Left renal pelvis (tissue), 4 donors: ENCODE data around the gene VWF. TPM values are rescaled to one million over a fixed set of nuclear protein-coding genes. Genes with fewer than 3 reads are reported as not detected.
A peak's percentile ranks its signal among the peaks of the same experiment; 100 is the strongest.

Experiments
- DNase-seq, 4 donors: peaks; one replicate each; pipeline ENCODE4 v3.0.0-alpha.2; 2013; ENCODE audit warnings: low read depth in 4 of 4, low spot score in 3 of 4
- polyA plus RNA-seq, 4 donors: library from polyadenylated mRNA; unstranded; fragments of 120-200 nt; gene quantifications; one replicate each; pipeline ENCODE4 v1.2.1, GENCODE V29; 2013; ENCODE audit not compliant: insufficient read length in 4 of 4

VWF gene
- polyA plus RNA-seq, 4 donors, result 7.9 to 19.3 (median 18.5) TPM

DNA sequence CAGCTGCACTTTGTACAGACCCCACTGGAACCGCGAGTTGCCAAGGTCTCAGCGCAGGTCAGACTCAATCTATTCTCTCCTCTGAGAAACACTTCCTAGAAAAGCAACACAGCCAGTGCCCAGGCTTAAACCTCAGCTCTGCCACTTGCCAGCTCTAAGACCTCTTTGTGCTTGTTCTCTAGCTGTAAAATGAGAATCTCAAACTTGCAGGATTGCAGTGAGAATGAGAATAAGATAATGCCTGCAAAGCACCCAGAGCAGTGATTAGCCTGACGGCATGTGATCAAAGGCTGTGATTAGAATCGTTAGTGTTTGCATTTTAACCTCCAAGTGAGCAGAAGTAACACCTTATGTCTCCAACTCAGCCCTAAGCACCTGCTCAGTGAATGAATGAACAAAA, 200.7 kb downstream of the VWF start:
- no peak for DNase-seq

DNA sequence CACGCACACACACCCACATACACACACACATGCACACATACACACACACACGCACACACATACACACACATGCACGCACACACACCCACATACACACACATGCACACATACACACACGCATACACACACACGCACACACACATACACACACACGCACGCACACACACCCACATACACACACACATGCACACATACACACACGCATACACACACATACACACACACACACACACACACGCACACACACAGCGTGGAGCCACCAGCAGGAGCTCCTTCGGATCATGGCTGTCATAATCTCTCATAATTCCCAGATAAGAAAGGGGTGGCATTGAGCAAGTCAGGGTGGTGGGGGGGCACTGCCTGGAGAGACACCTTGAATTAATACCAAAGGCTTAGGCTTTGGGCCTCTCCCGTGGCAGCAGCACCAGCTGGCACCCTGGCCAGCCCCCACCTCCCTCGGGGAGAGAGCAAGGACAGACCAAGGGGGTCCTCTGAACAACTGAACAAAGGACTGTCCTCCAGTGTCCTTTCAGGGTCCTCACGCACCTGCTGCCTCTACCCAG, 201.3 kb downstream of the VWF start:
- DNase-seq, result no peak

GRCh38 chr12:5921966-5922899, 202.2 kb downstream of the VWF start:
- DNase-seq, result no peak

GRCh38 chr12:5921027-5921909, 203.2 kb downstream of the VWF start:
- no peak for DNase-seq

DNA sequence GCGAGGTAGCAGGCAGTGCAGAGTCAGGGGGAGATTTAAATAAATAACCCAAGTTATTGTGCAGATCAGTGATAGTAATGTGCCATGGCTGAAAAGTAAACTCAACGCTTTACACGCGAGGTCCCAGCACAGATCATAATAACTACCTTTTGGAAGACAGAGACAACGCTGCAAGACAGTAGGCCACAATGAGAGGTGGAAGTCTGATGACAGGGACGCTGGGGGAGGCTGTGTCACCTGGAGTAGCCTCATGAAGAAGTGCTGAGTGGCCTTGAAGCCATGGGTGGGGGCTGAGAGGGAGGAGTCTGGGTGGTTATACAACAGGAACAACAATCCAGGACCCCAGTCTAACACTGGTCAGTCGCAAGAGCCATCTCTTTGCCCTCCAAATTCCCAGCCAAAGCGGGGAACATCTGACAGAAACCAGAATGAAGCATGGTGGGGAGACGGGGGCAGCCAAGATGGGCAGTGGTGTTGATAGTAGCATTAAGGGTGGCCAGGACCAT, 207.6 kb downstream of the VWF start:
- no peak for DNase-seq

- no peak for DNase-seq
These were observed 209.0 kb downstream of the VWF start for GRCh38 chr12:5915511-5915910.

DNA sequence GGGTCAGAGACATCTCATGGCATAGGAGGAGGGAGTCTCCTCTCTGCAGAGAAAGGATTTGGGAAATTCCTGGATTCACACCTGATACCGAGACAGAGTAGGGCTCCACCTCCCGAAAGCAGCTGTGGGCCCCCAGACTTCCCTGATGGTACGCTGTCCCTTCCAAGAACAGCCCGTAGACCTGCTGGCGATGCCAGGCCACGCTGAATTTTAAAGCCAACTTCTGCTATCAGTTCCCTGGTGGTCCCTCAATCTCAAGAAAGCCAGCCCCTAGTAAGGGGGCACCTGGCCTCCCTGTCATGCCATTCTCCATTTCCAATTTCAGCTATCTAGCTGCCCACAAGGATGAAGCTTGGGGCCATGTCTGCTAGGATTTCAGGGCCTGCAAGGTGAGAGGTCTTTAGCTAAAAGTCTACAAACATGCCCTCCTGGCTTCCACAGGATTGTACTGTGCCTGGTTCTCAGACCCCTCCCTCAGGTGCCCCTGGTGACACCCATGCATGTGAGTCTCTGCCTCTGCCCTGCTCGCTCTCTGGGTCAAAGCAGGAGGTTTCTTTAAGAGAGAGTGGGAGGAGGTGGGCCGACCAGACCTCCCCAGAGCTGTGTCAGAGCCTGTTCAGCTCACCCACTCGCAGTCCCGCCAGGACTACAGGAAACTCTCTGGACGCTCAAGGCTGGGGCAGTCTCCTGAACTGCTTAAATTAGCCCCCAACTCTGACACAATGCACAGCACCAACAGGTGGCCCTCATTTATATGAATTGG, 209.9 kb downstream of the VWF start:
- no peak for DNase-seq

- no peak for DNase-seq
These were observed 211.1 kb downstream of the VWF start for GRCh38 chr12:5913387-5913786.

- no peak for DNase-seq
These were observed 211.8 kb downstream of the VWF start for GRCh38 chr12:5912437-5913334.

DNA sequence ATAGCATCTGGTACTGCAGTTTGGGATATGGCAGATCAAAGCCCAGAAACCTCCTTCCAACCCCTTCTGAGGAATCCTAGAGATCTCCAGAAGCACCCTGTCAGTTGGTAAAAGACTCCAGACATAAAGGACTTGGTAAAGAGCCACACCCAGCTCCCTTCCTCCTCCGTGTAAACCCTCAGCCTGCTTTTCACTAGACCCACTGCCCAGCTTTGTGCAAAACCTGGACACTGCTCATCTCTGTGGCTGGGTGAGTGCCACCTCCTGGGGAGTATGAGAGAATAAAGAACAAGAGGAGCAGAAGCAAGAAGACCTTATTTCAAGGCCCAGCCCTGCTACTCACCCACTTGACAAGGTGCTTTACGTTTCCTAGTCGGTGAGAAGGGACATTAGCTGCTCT, 212.5 kb downstream of the VWF start:
- DNase-seq, result no peak

- DNase-seq, result no peak
These were observed 213.5 kb downstream of the VWF start for GRCh38 chr12:5910790-5911548.

GRCh38 chr12:5909560-5909959, 214.9 kb downstream of the VWF start:
- DNase-seq, result no peak

- no peak for DNase-seq
These were observed 216.2 kb downstream of the VWF start for GRCh38 chr12:5908251-5908650.

GRCh38 chr12:5907807-5908206, 216.7 kb downstream of the VWF start:
- peak in 1 of 4 donors; percentile 16 for DNase-seq

GRCh38 chr12:5905757-5906156, 218.7 kb downstream of the VWF start:
- no peak for DNase-seq

GRCh38 chr12:5904969-5905368, 219.5 kb downstream of the VWF start:
- no peak for DNase-seq

GRCh38 chr12:5904441-5904840, 220.0 kb downstream of the VWF start:
- no peak for DNase-seq

GRCh38 chr12:5902736-5903135, 221.7 kb downstream of the VWF start:
- DNase-seq, result no peak

GRCh38 chr12:5901416-5901815, 223.1 kb downstream of the VWF start:
- no peak for DNase-seq
